Mesenchymal stem cell (in vitro differentiated cells and primary cell): Measurements from ENCODE around the gene TUBA8.
"Not testable (repeated sequence)": the region's sequence is repeated elsewhere in the genome, so short reads cannot be mapped to it uniquely, and the experiment has no call there.

ENCODE experiments used
- DNase-seq: peaks from one replicate; pipeline ENCODE4 v3.0.0-alpha.2; 2013
- H2AFZ ChIP-seq: one replicate; pipeline ENCODE4 v1.6.1; 2013; ENCODE audit warnings: low read depth, mild to moderate bottlenecking, control low read depth, inconsistent platforms, low read length, moderate library complexity
- H2AK5ac ChIP-seq: 2 replicates; pipeline ENCODE4 v1.6.1; 2013; ENCODE audit warnings: low read length, moderate library complexity, mild to moderate bottlenecking, inconsistent platforms; ENCODE audit not compliant: severe bottlenecking
- H2BK120ac ChIP-seq: one replicate; pipeline ENCODE4 v1.6.1; 2013; ENCODE audit warnings: low read depth, mild to moderate bottlenecking, inconsistent platforms, low read length, moderate library complexity
- H2BK12ac ChIP-seq, 2 experiments: one replicate each; pipeline ENCODE4 v1.6.1; 2013; ENCODE audit warnings: inconsistent platforms in 2 of 2, low read length in 2 of 2, mild to moderate bottlenecking in 2 of 2, moderate library complexity in 2 of 2, control low read depth in 1 of 2
- H2BK15ac ChIP-seq: one replicate; pipeline ENCODE4 v1.6.1; 2013; ENCODE audit warnings: mild to moderate bottlenecking, low read depth, inconsistent platforms; ENCODE audit not compliant: poor library complexity, severe bottlenecking
- H2BK5ac ChIP-seq: 2 replicates; pipeline ENCODE4 v1.6.1; 2013; ENCODE audit warnings: low read depth, mild to moderate bottlenecking, low read length, control low read depth, inconsistent platforms; ENCODE audit not compliant: poor library complexity, severe bottlenecking
- H3K14ac ChIP-seq, 2 experiments: one replicate each; pipeline ENCODE4 v1.6.1; 2013; ENCODE audit warnings: inconsistent platforms in 2 of 2, low read length in 2 of 2, control low read depth in 1 of 2, mild to moderate bottlenecking in 1 of 2, moderate library complexity in 1 of 2
- H3K18ac ChIP-seq, 2 experiments: one replicate each; pipeline ENCODE4 v1.6.1; 2013; ENCODE audit warnings: inconsistent platforms in 2 of 2, low read length in 2 of 2, control low read depth in 1 of 2, low read depth in 1 of 2, mild to moderate bottlenecking in 1 of 2
- H3K23ac ChIP-seq, 2 experiments: one replicate each; pipeline ENCODE4 v1.6.1; 2013; ENCODE audit warnings: inconsistent platforms in 2 of 2, low read length in 2 of 2, mild to moderate bottlenecking in 2 of 2, moderate library complexity in 2 of 2, control low read depth in 1 of 2
- H3K27ac ChIP-seq: 2 replicates; pipeline ENCODE4 v1.5.1; 2013; ENCODE audit warnings: mild to moderate bottlenecking, moderate library complexity, low read length, control low read depth, inconsistent platforms; ENCODE audit not compliant: poor library complexity, severe bottlenecking
- H3K27me3 ChIP-seq, 2 experiments: 2 replicates each; pipeline versions ENCODE4 v1.6.1 to v1.7.0; 2013; ENCODE audit warnings: low read length in 2 of 2, mild to moderate bottlenecking in 2 of 2, moderate library complexity in 2 of 2, control low read depth in 1 of 2, inconsistent platforms in 1 of 2; ENCODE audit not compliant: control insufficient read depth in 1 of 2, insufficient read depth in 1 of 2
- H3K36me3 ChIP-seq, 2 experiments: 2 replicates each; pipeline versions ENCODE4 v1.6.1 to v1.7.0; 2013; ENCODE audit warnings: low read length in 2 of 2, control low read depth in 1 of 2, inconsistent platforms in 1 of 2, low read depth in 1 of 2, mild to moderate bottlenecking in 1 of 2; ENCODE audit not compliant: insufficient read depth in 2 of 2, control insufficient read depth in 1 of 2
- H3K4ac ChIP-seq, 2 experiments: one replicate each; pipeline ENCODE4 v1.6.1; 2013; ENCODE audit warnings: inconsistent platforms in 2 of 2, low read length in 2 of 2, mild to moderate bottlenecking in 2 of 2, moderate library complexity in 2 of 2, control low read depth in 1 of 2, low read depth in 1 of 2
- H3K4me1 ChIP-seq: 2 replicates; pipeline ENCODE4 v1.6.1; 2013; ENCODE audit warnings: low read depth, low read length, control low read depth; ENCODE audit not compliant: control insufficient read depth, insufficient read depth
- H3K4me2 ChIP-seq: 2 replicates; pipeline ENCODE4 v1.6.1; 2013; ENCODE audit warnings: low read length, mild to moderate bottlenecking, inconsistent platforms; ENCODE audit not compliant: poor library complexity, severe bottlenecking
- H3K4me3 ChIP-seq, 2 experiments: 2 replicates each; pipeline versions ENCODE4 v1.5.1 to v1.7.0; 2013; ENCODE audit warnings: low read length in 2 of 2, mild to moderate bottlenecking in 2 of 2, control low read depth in 1 of 2, low read depth in 1 of 2; ENCODE audit not compliant: insufficient read depth in 1 of 2
- H3K79me1 ChIP-seq: replicated peaks from 2 replicates; pipeline ENCODE4 v1.6.1; 2013; ENCODE audit warnings: mild to moderate bottlenecking, control low read depth, low read length, inconsistent platforms; ENCODE audit not compliant: poor library complexity, severe bottlenecking
- H3K9ac ChIP-seq: 2 replicates; pipeline ENCODE4 v1.7.0; 2013; ENCODE audit warnings: mild to moderate bottlenecking, low read length, moderate library complexity
- H3K9me3 ChIP-seq: 2 replicates; pipeline ENCODE4 v1.7.0; 2013; ENCODE audit warnings: mild to moderate bottlenecking, low read length; ENCODE audit not compliant: control insufficient read depth
- H4K8ac ChIP-seq: one replicate; pipeline ENCODE4 v1.6.1; 2013; ENCODE audit warnings: inconsistent platforms, mild to moderate bottlenecking, low read length, moderate library complexity
- H4K91ac ChIP-seq: one replicate; pipeline ENCODE4 v1.6.1; 2013; ENCODE audit warnings: mild to moderate bottlenecking, low read length, inconsistent platforms
- WGBS: methylation state at CpG from one replicate; pipeline ENCODE4 v1.1.7; 2013; ENCODE audit warnings: mixed read lengths; 5-methylcytosine and 5-hydroxymethylcytosine counted together

TUBA8 gene

DNA sequence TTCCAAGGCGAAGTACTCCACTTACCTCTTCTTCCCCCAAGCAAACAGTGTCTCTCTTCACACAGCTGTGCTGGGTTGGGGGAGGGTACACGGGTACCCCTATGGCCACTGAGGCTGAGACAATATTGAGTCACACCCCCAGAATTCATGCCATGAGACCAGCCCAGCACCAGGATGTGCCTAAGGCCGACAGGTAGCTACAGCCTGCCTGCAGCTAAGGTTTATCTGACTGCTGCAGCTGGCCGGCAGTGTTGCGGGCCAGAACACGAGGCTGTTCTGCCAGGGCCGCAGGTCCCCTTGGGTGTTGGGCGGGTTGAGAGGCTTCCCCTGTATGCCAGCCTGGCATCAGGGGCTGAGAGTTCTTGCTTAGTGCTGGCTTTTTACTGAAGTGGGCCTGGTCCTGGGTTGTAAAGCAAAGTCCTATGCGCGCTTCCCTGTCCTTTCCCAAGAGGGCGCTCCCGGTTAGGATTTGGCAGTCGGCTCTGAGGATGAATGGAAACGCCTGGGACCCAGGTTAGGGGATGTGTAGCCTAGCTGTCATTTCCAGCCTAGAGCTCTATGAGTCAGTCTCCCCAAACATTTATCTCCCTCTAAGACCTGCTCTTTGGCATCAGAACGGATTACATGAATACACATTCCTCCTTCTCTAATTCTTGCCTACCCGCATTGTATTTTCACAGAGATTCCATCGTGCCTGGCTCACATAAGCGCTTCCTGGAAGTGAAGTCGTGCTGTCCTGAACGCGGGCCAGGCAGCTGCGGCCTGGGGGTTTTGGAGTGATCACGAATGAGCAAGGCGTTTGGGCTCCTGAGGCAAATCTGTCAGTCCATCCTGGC, 46.5 kb downstream of the TUBA8 start:
- Histone ChIP-seq H3K14ac (peak overlapping the region in 1 of 2 experiments; percentile 53), H2AK5ac (peak overlapping the region; percentile 82), H3K27me3 (no peaks in the 10 kb centered on the region), H3K9me3 (no peaks in the 10 kb centered on the region), H3K4me3 (peak overlapping the region in 1 of 2 experiments; percentile 36), H3K4me2 (peak overlapping the region; percentile 25), H4K8ac (peak overlapping the region; percentile 52), H2BK120ac (no peak overlapping the region), H3K79me1 (peaks cover 3% of the 10 kb centered on the region), H2BK5ac (no peak overlapping the region), H3K9ac (peak overlapping the region; percentile 85), H2BK12ac (peak overlapping the region in 1 of 2 experiments; percentile 83), H3K36me3 (peaks cover 0 to 3% of the 10 kb centered on the region in 2 experiments), H3K23ac (no peak overlapping the region), H3K18ac (peak overlapping the region; percentile 50 to 55), H3K27ac (peak overlapping the region; percentile 3), H3K4me1 (peaks cover 8% of the 10 kb centered on the region), H3K4ac (peak overlapping the region in 1 of 2 experiments; percentile 67), H4K91ac (peak overlapping the region; percentile 78), H2AFZ (no peak overlapping the region), H2BK15ac (no peak overlapping the region)
- WGBS, result 23% methylated on average over 23 of the region's 24 CpGs
- DNase-seq, result peak; percentile 93

DNA sequence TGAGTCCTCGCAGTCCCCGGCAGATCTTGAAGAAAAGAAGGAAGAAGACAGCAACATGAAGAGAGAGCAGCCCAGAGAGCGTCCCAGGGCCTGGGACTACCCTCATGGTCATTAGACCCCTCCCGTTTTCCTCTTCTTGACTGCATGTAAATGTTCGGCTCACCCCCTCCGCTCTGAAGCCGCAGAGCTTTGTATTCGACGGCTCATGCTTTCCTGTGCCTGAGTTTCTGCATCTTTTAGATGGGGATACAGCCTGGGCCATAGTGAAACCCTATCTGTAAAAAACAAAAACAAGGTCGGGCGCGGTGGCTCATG, 47.1 kb downstream of the TUBA8 start:
- H3K9ac ChIP-seq, result peak overlapping the region; percentile 85
- H3K27ac ChIP-seq, result no peak overlapping the region
- H4K8ac ChIP-seq, result no peak overlapping the region
- peaks cover 1% of the 10 kb centered on the region for H3K79me1 ChIP-seq
- no peaks in the 10 kb centered on the region for H3K27me3 ChIP-seq
- no peak overlapping the region for H2AK5ac ChIP-seq
- no peaks in the 10 kb centered on the region for H3K9me3 ChIP-seq
- no peak overlapping the region for H3K4ac ChIP-seq
- no peak overlapping the region for H2BK12ac ChIP-seq
- H3K14ac ChIP-seq, result no peak overlapping the region
- H3K23ac ChIP-seq, result no peak overlapping the region
- no peak overlapping the region for H2AFZ ChIP-seq
- H2BK5ac ChIP-seq, result no peak overlapping the region
- H3K18ac ChIP-seq, result no peak overlapping the region
- peaks cover 8% of the 10 kb centered on the region for H3K4me1 ChIP-seq
- H2BK15ac ChIP-seq, result no peak overlapping the region
- WGBS, result 50% methylated on average over 12 of the region's 12 CpGs
- peaks cover 0 to 3% of the 10 kb centered on the region in 2 experiments for H3K36me3 ChIP-seq
- no peak for DNase-seq
- no peak overlapping the region for H4K91ac ChIP-seq
- H3K4me3 ChIP-seq, result peak overlapping the region in 1 of 2 experiments; percentile 36
- no peak overlapping the region for H2BK120ac ChIP-seq
- no peak overlapping the region for H3K4me2 ChIP-seq

- H3K9me3 ChIP-seq, DNase-seq, H4K91ac ChIP-seq, H3K4ac ChIP-seq, H3K4me3 ChIP-seq, H4K8ac ChIP-seq, H3K14ac ChIP-seq, H3K36me3 ChIP-seq, H2AK5ac ChIP-seq, H3K18ac ChIP-seq, H2BK120ac ChIP-seq, H2BK15ac ChIP-seq, H3K79me1 ChIP-seq, H3K27ac ChIP-seq, H2AFZ ChIP-seq, H2BK12ac ChIP-seq, H2BK5ac ChIP-seq, H3K9ac ChIP-seq, H3K27me3 ChIP-seq, H3K4me2 ChIP-seq, H3K23ac ChIP-seq: not testable (repeated sequence)
- H3K4me1 ChIP-seq, result peaks cover 14% of the 10 kb centered on the region
- 98% methylated on average over 8 of the region's 8 CpGs for WGBS
Observed at GRCh38 chr22:18160641-18161040, 50.0 kb downstream of the TUBA8 start.

- not testable (repeated sequence) for H2AFZ ChIP-seq, H2AK5ac ChIP-seq, H3K27me3 ChIP-seq, H3K18ac ChIP-seq, H3K36me3 ChIP-seq, H3K4me2 ChIP-seq, H3K23ac ChIP-seq, H3K9me3 ChIP-seq, H3K79me1 ChIP-seq, H4K8ac ChIP-seq, H2BK5ac ChIP-seq, H3K4ac ChIP-seq, H2BK12ac ChIP-seq, H2BK15ac ChIP-seq, H3K4me3 ChIP-seq, H3K9ac ChIP-seq, H3K14ac ChIP-seq, H4K91ac ChIP-seq, H3K27ac ChIP-seq, H2BK120ac ChIP-seq, H3K4me1 ChIP-seq, DNase-seq
- WGBS, result 66% methylated on average over 3 of the region's 7 CpGs
Observed at GRCh38 chr22:18163843-18164242, 53.2 kb downstream of the TUBA8 start.
